ENCODE results near the gene PKP3.
"Not testable (repeated sequence)": the region's sequence is repeated elsewhere in the genome, so short reads cannot be mapped to it uniquely, and the experiment has no call there.

The PKP3 gene, protein sequence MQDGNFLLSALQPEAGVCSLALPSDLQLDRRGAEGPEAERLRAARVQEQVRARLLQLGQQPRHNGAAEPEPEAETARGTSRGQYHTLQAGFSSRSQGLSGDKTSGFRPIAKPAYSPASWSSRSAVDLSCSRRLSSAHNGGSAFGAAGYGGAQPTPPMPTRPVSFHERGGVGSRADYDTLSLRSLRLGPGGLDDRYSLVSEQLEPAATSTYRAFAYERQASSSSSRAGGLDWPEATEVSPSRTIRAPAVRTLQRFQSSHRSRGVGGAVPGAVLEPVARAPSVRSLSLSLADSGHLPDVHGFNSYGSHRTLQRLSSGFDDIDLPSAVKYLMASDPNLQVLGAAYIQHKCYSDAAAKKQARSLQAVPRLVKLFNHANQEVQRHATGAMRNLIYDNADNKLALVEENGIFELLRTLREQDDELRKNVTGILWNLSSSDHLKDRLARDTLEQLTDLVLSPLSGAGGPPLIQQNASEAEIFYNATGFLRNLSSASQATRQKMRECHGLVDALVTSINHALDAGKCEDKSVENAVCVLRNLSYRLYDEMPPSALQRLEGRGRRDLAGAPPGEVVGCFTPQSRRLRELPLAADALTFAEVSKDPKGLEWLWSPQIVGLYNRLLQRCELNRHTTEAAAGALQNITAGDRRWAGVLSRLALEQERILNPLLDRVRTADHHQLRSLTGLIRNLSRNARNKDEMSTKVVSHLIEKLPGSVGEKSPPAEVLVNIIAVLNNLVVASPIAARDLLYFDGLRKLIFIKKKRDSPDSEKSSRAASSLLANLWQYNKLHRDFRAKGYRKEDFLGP

DNA sequence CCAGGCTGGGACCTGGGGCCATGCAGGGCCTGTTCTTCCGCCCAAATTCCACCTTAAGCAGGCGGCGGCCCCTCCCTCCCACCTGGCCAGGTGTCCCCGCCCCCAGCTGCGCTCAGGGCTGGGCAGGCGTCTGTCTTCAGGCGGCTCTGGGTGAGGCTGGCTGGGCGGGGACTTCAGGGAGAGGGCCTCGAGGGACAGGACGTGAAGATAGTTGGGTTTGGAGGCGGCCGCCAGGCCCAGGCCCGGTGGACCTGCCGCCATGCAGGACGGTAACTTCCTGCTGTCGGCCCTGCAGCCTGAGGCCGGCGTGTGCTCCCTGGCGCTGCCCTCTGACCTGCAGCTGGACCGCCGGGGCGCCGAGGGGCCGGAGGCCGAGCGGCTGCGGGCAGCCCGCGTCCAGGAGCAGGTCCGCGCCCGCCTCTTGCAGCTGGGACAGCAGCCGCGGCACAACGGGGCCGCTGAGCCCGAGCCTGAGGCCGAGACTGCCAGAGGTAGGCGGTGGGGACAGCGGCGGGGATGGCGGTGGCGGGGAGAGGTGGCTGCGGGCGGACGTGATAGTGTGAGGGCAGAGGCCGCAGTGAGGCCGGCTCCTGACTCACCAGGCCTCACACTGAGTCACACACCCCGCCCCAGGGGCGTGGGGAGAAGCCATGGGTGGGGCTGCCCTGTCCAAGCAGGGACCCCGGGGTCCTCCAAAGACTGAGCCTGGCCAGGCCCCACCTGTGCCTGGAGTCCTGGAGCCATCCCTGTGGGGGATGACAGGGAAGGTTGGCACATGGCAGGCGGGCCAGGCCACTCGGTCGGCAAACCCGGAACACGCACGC, at the start of gene PKP3:
Gene PKP3 (plus strand): TSS at position 176 of the 824 bp plus-strand sequence. CDS start 84 bp downstream, at position 260.
- DNase-seq, result peak; percentile 96

DNA sequence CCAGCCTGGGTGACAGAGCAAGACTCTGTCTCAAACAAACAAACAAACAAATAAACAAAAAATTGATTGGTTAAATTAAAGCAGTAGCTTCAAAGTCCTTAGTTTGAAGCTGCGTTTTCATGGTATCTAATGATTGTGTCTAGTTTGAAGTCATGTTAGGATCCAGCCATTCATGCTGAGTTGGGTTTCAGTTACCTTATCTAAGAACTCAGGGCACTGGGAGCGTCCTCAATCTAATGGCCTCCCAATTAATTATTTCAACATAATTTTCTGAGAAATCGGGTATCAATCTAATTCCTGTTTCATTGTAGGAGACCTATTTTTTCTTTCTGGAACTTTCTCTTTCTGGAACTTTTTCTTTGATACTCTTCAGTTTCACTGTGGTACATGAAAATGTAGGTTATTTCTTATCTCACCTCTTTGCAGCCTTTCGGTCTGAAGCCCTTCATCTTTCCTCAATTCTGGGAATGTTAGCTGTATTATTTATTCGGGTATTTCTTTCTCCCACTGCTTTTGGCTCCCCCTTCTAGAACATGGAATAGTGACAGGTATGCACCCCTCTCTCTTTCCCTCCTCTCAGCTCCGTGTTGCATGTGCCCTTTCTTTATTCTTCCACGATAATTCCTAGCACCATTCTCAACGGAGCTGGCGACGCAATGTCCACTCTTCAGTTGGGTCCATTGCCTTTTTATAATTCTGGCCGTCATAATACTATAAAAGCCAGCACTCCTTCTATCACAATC, 49.0 kb upstream of the PKP3 start:
- DNase-seq, result no peak

DNA sequence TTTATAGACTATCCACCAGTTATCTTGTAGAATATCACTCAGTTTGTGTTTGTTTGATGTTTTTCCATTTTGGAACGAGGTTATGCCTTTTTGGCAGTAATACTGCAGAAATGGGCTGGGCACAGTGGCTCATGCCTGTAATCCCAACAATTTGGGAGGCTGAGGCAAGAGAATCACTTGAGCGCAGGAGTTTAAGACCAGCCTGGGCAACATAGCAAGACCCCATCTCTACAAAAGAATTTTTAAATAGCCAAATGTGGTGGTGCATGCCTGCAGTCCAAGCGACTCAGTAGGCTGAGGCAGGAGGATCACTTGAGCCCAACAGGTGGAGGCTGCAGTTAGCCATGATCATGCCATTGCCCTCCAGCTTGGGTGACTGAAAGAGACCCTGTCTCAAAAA, 47.5 kb upstream of the PKP3 start:
- no peak for DNase-seq

DNA sequence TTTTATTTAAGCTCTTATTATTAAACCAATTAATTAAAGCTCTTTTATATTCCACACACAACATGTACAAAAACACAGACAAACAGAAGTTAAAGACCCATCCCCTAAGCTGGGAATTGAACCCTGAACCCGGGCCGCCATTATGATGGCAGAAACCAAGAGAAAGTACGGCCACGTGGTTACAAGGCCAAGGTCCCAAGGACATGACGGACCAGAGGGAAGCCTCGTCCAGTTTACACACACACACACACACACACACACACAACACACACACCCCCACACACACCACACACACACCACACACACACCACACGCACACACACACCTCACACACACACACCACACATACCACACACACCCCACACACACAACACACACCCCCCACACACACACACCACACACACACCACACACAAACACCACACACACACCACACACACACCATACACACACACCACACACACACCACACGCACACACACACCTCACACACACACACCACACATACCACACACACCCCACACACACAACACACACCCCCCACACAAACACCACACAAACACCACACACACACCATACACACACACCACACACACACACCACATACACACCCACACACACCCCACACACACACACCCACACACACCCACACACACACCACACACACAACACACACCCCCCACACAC, 44.6 kb upstream of the PKP3 start:
- DNase-seq, result not testable (repeated sequence)

DNA sequence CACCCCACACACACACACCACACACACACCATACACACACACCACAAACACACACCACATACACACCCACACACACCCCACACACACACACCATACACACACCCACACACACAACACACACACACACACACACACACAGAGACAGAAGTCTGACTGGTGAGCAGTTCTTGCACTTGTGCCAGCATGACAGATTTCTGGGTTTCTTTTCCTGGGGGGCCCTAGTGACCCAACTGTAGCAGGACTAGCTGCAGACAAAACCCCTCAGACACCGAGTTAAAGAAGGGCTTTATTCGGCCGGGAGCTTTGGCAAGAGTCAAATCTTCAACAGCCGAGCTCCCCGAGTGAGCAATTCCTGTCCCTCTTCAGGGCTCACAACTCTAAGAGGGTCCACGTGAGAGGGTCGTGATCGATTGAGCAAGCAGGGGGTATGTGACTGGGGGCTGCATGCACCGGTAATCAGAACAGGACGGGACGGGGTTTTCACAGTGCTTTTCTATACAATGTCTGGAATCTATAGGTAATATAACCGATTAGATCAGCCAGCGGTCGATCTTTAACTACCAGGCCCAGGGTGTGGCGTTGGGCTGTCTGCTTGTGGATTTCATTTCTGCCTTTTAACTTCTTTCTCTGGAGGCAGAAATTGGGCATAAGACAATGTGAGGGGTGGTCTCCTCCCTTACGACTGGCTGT, 43.8 kb upstream of the PKP3 start:
- DNase-seq, result not testable (repeated sequence)

DNA sequence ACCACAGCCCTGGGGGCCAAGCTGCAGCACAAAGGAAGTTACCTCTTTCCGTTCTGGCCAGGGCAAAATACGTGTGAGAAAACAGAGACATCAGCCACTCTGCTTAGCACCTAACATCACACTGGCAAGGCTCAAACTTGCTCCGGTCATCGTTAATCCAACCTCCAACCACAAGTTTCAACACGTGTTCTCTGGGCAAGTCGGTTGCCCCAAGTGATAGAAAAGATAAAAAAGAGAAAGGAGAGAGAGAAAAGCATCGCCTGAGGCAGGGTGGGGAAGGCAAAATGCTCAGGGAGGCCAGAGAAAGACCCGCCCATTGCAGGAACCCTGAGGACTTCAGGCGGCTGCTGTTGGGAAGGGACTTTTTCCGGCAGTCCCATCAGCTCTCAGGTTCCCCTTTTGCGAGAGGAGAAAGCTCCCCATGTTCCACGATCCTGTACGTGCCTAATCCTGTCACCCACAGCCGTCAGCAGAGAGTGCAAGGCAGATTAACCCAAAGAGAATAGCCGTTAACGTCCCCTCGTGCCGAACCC, 43.2 kb upstream of the PKP3 start:
- DNase-seq, result no peak

DNA sequence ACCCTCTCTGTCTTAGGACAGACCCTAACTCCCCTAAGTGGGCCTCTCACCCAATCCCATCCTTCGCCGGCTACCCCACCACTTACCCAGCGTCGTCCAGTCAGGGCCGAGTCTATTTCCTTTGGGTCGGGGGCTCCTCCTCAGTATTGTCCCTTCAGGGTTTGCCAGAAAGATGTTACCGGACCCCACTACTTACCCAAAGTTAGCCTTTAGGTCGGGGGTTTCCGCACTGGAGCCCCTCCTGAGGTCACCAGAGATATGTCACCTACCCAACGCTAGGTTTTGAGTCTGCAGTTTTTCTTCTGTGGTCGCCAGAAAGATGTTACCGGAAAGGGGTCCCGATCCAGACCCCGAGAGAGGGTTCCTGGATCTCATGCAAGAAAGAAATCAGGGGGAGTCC, 42.6 kb upstream of the PKP3 start:
- DNase-seq, result no peak

DNA sequence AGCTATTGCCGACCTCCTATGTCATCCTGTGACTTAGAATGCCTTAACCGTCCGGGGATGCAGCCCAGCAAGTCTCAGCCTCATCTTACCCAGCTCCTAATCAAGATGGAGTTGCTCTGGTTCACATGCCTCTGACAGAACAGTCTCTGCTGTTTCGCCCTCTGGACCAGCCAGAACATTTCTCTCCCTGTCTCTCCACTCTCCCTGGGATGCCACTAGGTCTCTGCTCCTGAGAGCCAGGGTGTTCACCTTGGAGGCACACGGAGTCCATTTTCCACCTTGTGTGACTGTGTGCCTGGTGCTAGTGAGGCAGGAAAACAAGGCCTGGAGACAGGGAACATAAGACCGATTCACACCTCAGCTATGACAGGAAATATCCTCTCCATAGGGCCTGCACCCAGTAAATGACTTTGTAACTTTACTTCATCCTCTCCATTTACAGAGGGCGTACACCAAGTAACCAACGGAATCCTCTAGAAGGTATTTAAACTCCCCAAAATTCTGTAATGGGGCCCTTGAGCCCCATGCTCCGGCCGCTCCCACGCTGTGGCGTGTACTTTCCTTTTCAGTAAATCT, 41.5 kb upstream of the PKP3 start:
- no peak for DNase-seq

DNA sequence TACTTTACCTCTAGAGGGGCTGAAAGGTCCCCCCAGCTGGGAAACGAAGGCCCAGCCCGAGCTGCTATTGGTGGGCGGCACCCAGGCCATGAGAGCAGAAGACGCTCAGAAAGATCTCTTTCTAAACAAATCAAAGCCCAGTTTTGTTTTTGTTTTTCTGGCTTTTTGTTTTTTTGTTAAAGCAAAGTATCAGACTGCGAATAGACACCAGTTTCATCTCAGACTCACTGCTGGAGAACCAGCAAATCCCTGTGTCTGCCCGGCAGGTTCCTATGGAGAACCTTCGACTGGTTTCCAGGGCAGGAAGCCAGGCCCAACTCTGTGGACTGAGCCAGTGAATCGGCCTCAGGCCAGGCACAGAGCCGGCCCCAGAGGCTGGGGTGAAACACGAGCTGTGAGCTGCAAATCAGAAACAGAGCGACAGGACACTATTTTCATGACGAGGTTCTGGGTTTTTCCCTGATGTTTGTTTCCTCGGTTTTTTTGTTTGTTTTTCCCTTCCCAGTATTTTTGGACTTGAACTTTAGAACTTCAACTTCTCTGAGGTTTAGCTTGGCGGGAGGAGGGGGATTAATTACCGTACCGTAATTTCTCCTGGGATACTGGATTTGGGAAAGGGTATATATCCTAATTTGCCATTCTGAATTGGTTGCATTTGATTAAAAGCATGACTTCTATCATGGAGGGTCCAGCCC, 40.7 kb upstream of the PKP3 start:
- no peak for DNase-seq

DNA sequence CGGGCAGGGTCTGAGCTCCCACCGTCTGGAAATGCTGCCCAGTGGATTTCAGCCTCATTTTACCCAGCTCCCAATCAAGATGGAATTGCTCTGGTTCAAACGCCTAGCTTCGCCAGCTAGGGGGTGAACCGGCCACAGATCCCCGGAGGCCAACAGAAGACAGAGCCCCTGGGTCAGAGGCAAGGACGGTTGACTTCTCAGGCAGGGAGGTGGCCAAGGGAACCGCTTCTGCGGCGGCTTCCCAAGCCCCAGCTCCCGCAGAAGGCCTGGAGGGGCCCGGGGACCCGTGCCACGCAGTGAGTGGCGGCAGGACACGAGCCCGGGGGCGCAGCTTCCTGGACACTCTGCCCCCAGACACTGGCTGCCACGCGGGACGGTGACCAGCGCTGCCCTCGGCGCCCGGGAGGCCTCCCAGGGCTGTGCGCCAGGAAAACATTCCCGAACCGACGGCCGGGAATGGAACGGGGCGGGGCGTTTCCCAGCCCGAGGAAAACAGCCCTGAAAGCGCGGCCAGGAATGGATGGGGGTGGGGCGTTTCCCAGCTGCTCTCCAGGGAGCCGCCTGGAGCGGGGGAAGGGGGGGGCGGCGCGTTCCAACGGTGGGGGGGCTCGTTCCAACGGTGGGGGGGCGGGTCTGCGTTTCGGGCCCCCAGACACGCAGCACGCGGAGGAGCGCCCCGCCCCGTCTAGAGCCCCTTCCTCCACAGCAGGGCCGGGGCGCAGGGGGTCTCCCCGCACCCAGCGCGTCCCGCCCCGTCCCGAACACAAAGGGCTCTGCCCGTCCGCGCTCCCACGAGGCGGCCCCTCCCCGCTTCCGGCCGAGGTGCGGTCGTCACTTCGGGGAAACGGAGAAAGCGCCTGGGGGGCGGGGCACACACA, 38.2 kb upstream of the PKP3 start:
- DNase-seq, result peak; percentile 89

DNA sequence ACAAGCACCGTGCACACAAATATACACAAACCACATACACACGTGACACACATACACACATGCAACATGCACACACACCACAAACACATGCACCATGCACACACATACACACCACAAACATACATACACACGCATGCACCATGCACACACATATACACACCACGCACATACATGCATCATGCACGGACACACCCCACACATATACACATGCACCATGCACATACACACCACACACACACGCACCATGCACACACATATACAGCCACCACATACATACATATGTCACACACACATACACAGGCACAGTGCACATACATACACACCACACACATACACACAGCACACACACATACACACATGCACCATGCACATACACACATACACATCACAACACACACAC, 37.4 kb upstream of the PKP3 start:
- DNase-seq, result no peak

DNA sequence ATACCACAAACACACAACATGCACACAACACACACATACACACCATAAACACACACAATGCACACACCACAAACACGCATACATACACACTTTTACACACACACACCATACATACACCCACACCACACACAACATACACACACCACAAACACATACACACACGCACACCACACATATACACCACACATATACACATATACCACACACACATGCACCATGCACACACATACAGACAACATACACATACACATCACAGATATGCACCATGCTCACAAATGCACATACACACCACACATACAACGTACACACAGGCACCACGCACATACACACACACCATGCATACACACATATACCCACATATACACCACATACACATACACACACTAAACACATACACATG, 36.4 kb upstream of the PKP3 start:
- no peak for DNase-seq

DNA sequence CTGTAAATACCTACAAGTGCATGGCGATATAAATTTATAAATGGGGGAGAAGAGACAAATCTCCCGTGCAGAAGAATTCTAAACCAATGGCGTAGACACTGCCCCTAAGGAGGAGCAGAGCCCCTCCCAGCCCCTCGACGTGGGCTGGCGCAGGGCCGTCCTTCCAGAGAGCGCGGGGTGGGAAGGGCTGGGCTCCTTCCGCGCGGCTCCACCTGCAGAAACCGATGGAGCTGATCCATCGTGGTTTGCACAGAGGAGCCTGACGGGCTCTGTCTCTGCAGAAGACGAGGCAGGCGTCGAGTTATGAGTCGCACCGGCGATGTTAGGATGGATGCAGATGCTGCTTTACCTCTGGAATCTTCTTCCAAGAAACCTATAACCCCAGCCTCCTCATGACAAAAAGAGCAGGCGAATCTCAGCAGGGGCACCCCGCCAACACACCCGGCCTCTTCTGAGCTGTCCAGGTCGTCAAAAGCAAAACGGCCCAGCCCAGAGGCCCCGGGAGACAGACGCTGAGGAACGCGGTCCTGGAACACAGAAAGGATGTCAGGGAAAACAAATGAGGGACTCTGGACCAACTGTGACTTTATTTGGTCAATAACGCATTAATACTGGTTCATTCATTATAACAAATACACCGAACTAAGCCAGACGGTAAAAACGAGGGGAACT, 35.7 kb upstream of the PKP3 start:
- peak; percentile 60 for DNase-seq

DNA sequence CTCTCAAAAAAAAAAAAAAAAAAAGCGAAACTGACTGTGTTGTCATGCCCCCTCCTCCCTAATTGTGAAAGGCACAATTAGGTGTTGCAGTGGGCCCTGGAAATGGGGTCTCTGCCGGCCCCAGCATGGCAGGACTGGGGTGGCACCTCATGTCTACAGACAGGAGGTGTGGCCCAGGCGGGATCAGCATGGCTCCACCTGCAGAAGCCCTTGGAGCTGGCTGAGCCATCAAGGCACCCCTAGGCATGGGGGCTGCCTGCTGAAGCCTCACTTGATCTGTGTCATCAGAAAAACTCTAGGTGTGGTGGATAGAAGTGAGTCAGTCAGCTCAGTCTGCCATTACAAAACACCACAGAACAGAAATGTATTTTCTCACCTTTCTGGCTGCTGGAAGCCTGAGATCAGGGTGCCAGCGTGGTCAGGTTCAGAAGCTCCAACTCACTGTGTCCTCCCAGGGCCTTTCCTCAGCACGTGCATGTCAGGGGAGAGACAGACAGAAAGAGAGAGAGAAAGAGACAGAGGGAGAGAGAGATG, 34.8 kb upstream of the PKP3 start:
- DNase-seq, result no peak

DNA sequence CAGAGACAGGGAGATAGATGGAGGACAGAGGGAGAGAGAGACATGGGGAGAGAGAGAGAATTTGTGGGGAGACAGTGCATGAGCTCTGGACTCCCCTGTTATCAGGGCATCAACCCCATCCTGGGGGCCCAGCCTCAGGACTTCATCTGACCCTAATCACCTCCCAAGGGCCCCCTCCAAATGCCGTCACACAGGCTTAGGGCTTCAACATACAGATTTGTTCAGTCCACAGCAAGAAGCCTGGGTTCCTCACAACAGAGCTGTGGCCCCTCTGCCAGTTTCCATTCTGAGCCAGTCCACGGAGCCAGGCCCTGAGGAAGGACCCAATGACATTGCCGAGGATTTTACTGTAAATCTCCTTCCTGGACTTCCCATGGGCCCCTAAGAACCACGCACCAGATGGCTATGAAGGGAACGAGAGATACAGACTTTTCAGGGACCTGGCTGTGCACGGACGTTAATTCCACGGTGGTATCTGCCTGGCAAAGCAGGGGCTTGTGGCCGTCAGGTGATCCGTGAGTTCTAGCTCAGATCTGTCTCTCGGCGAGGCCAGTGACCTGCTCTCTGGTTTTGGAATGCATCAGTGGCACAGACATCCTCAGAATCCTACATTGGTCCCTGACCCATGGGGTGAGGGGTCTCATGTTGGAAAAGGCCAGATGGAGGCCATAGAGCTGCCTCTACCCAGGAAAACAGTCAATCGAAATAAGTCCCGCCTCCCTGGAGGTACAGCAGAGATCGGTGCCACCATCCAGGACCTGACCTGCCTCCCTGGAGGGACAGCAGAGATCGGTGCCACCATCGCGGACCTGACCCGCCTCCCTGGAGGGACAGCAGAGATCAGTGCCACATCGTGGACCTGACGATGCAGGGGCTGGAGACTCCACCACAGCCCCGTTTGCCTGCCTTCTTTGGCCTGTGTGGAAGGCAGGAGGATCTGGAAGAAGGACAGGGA, 33.4 kb upstream of the PKP3 start:
- no peak for DNase-seq

DNA sequence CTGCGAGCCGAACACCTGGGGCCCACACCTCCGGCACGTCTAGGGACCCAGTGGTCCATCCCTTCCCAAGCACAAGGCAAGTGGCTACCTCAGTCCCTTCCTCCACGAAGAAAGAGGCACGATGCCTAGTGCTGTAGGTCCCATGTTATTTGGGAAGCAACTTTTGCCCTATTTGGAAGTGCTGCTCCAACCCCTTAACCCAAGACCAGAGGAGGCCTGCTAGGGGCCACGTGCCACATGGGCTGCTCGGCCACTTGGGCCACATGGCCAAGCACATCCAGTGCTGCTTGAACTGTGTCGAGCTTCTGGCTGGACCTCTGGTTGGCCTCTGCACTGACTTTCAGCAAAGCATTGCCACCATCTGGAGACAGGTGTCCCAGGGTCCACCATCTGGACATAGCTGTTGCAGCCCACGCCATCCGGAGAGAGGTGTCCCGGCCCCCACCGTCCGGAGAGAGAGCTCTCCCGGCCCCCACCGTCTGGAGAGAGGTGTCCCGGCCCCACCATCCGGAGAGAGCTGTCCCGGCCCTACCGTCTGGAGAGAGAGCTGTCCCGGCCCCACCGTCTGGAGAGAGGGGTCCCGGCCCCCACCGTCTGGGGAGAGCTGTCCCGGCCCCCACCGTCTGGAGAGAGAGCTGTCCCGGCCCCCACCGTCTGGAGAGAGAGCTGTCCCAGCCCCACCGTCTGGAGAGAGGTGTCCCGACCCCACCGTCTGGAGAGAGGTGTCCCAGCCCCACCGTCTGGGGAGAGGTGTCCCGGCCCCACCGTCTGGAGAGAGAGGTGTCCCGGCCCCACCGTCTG, 31.2 kb upstream of the PKP3 start:
- no peak for DNase-seq
